Adrenal gland (tissue), 12 donors: ENCODE measurements around the gene SERAC1. TPM values are rescaled to one million over a fixed set of nuclear protein-coding genes. Genes with fewer than 3 reads are reported as not detected.
"Not testable (repeated sequence)": the region's sequence is repeated elsewhere in the genome, so short reads cannot be mapped to it uniquely, and the experiment has no call there.

Experiments
- DNase-seq, 7 donors: peaks; one replicate each; pipeline ENCODE4 v3.0.0-alpha.2; 2019 to 2020
- H3K27ac ChIP-seq, 5 donors: fragments of 200-600 bp; sonication (generic) in 4 of 5; 1 replicate in 3 of 5; 2 replicates in 2 of 5; pipeline versions ENCODE4 v1.5.1 to v1.8.0; 2016 to 2020; ENCODE audit warnings: mild to moderate bottlenecking in 1 of 5
- H3K27me3 ChIP-seq: fragments of 200-600 bp; 2 replicates; pipeline ENCODE4 v1.8.0; 2021
- H3K36me3 ChIP-seq, 2 donors: fragments of 200-600 bp; replicated peaks in 1 of 2; 1 replicate in 1 of 2; 2 replicates in 1 of 2; pipeline versions ENCODE4 v1.5.1 to v1.8.0; 2018 to 2022
- H3K4me1 ChIP-seq, 2 donors: fragments of 200-600 bp; replicated peaks in 1 of 2; 1 replicate in 1 of 2; 2 replicates in 1 of 2; pipeline versions ENCODE4 v1.5.1 to v1.8.0; 2018 to 2021
- H3K4me3 ChIP-seq, 4 donors: fragments of 200-600 bp; sonication (generic) in 3 of 4; one replicate each; pipeline ENCODE4 v1.5.1; 2016 to 2018
- H3K9me3 ChIP-seq, 3 donors: fragments of 200-600 bp; sonication (generic) in 1 of 3; replicated peaks in 1 of 3; 1 replicate in 2 of 3; 2 replicates in 1 of 3; pipeline versions ENCODE4 v1.5.1 to v1.8.0; 2016 to 2021
- CTCF ChIP-seq, 6 experiments: fragments of 450-650 bp in 4 of 6; fragments of 200-600 bp in 2 of 6; sonication (generic) in 1 of 6; IDR thresholded peaks; 1 replicate in 5 of 6; 2 replicates in 1 of 6; pipeline versions ENCODE4 v1.5.1 to v1.8.0; 2016 to 2021; ENCODE audit warnings: antibody characterized with exemption in 6 of 6, mild to moderate bottlenecking in 2 of 6, moderate library complexity in 1 of 6
- POLR2A ChIP-seq, 2 donors: fragments of 450-650 bp; IDR thresholded peaks; one replicate each; pipeline ENCODE4 v1.6.1; 2017; ENCODE audit warnings: antibody characterized with exemption in 2 of 2, mild to moderate bottlenecking in 2 of 2, moderate library complexity in 1 of 2
- WGBS, 4 donors: extraction: QIAGEN DNeasy Blood & Tissue Kit in 2 of 4; methylation state at CpG; one replicate each; pipeline versions ENCODE4 v1.1.5 to v1.1.7; 2013 to 2017; 5-methylcytosine and 5-hydroxymethylcytosine counted together
- intact Hi-C, 2 donors: fragments of 100-400 bp; cut with DNase I; formaldehyde crosslinking; loops; one replicate each; pipeline versions ENCODE4 v1.14.1 to v1.15.0; 2022 to 2023
- polyA plus RNA-seq, 3 donors: library from polyadenylated mRNA; stranded (reverse); fragments of 200-250 nt in 2 of 3; fragments of 350-450 nt in 1 of 3; fragmentation: Illumina TruSeq in 1 of 3; extraction: RNeasy Lipid Tissue Mini Kit (QIAGEN cat#74804) in 1 of 3; gene quantifications; one replicate each; pipeline ENCODE4 v1.2.3, GENCODE V29; 2013 to 2014
- total RNA-seq, 9 donors: library from RNA; depleted of rRNA in 4 of 9; stranded (reverse); fragments of >200 nt in 4 of 9; fragments of 120-200 nt in 1 of 9; fragmentation: NEBNext Ultra II Directional in 1 of 9; extraction: Animal tissue kit (Norgen Biotek cat#: 25700) in 1 of 9; gene quantifications; one replicate each; pipeline versions ENCODE4 v1.1.0 to v1.2.4, GENCODE V29; 2013 to 2023
- donor health status: healthy with polysubstance abuse.
- donor health status: Bipolar disorder and iron deficiency.
- donor health status: DM: yes; HTN: yes; CAD: no.
- donor health status: DM: no; HTN: no; CAD: no.
- donor health status: DM: no; HTN: no; CAD: no.
- donor health status: DM: yes; HTN: yes; CAD: no.

SERAC1 gene
- total and polyA plus RNA-seq, 12 donors, result 5.0 to 20.0 (median 17.1) TPM

- peak; percentile 41 to 71 (median 57) for DNase-seq
- H3K27me3 ChIP-seq, result no peaks in the 10 kb centered on the region
- intact Hi-C loops, result no loop called here
- 52 to 67% (median 61%) methylated on average over 8 of the region's 8 CpGs for WGBS, 4 donors
- H3K4me1 ChIP-seq, result peaks cover 5 to 21% of the 10 kb centered on the region in 2 donors
- H3K36me3 ChIP-seq, result no peaks in the 10 kb centered on the region
- peak overlapping the region in 4 of 5 donors; percentile 3 to 67 (median 52) for H3K27ac ChIP-seq
- no peak for TF ChIP-seq POLR2A (IDR thresholded peaks at IDR 0.05)
- no peak for TF ChIP-seq CTCF (IDR thresholded peaks at IDR 0.05)
- no peaks in the 10 kb centered on the region for H3K9me3 ChIP-seq
- no peak overlapping the region for H3K4me3 ChIP-seq
Observed at GRCh38 chr6:158185729-158186456, 17.8 kb upstream of the SERAC1 start.

GRCh38 chr6:158184608-158185007, 16.5 kb upstream of the SERAC1 start:
- H3K27ac ChIP-seq, result peak overlapping the region in 1 of 5 donors; percentile 41
- TF ChIP-seq POLR2A (IDR thresholded peaks at IDR 0.05) (no peak), CTCF (IDR thresholded peaks at IDR 0.05) (no peak)

GRCh38 chr6:158183174-158183972, 15.3 kb upstream of the SERAC1 start:
- H3K4me3 ChIP-seq, intact Hi-C loops, H3K36me3 ChIP-seq, H3K27me3 ChIP-seq, H3K27ac ChIP-seq, H3K9me3 ChIP-seq, DNase-seq: not testable (repeated sequence)
- 78 to 93% (median 86%) methylated on average over 8 to 16 of the region's 16 CpGs for WGBS, 4 donors
- H3K4me1 ChIP-seq, result peaks cover 5 to 14% of the 10 kb centered on the region in 2 donors

More at GRCh38 chr6:158184608-158185007, 16.5 kb upstream of the SERAC1 start:
- DNase-seq, result no peak
- intact Hi-C loops, result no loop called here
- H3K4me1 ChIP-seq, result peaks cover 5 to 14% of the 10 kb centered on the region in 2 donors
- no peaks in the 10 kb centered on the region for H3K9me3 ChIP-seq
- H3K36me3 ChIP-seq, result no peaks in the 10 kb centered on the region
- H3K4me3 ChIP-seq, result no peak overlapping the region
- no peaks in the 10 kb centered on the region for H3K27me3 ChIP-seq

GRCh38 chr6:158177712-158178111, 9.7 kb upstream of the SERAC1 start:
- DNase-seq, H3K4me1 ChIP-seq, H3K27ac ChIP-seq, H3K27me3 ChIP-seq, intact Hi-C loops, H3K4me3 ChIP-seq, H3K9me3 ChIP-seq, H3K36me3 ChIP-seq: not testable (repeated sequence)
- 89 to 100% (median 97%) methylated on average over 3 of the region's 3 CpGs for WGBS, 4 donors

GRCh38 chr6:158175111-158175510, 7.0 kb upstream of the SERAC1 start:
- TF ChIP-seq POLR2A (IDR thresholded peaks at IDR 0.05) (no peak), CTCF (IDR thresholded peaks at IDR 0.05) (no peak)
- Histone ChIP-seq H3K36me3 (peaks cover 0 to 6% of the 10 kb centered on the region in 2 donors), H3K27me3 (no peaks in the 10 kb centered on the region), H3K27ac (no peak overlapping the region), H3K4me1 (peaks cover 2 to 12% of the 10 kb centered on the region in 2 donors), H3K4me3 (no peak overlapping the region), H3K9me3 (no peaks in the 10 kb centered on the region)
- no peak for DNase-seq
- WGBS, 4 donors, result 96 to 99% (median 98%) methylated on average over 3 of the region's 3 CpGs
- intact Hi-C loops, result no loop called here
